ENCODE data around the gene NKD1.

The NKD1 gene

GRCh38 chr16:50640391-50640790 is 92.2 kb downstream of the NKD1 start:
- TF ChIP-seq CTCF (IDR thresholded peaks at IDR 0.05; ENCODE audit: insufficient read depth, low read length, missing control alignments), result no peak
- POLR2A ChIA-PET, result no interaction called here
- CTCF ChIA-PET, result no interaction called here
- H3K4me3 ChIP-seq (ENCODE audit: low read depth, low read length), result no peak overlapping the region
- no peak for DNase-seq (ENCODE audit: low read depth, low spot score)

GRCh38 chr16:50640919-50641817 is 93.0 kb downstream of the NKD1 start:
- ChIA-PET POLR2A (no interaction called here), CTCF (no interaction called here)
- DNase-seq (ENCODE audit: low read depth, low spot score), result no peak
- H3K4me3 ChIP-seq (ENCODE audit: low read depth, low read length), result no peak overlapping the region
- no peak for TF ChIP-seq CTCF (IDR thresholded peaks at IDR 0.05; ENCODE audit: insufficient read depth, low read length, missing control alignments)

- TF ChIP-seq CTCF (IDR thresholded peaks at IDR 0.05; ENCODE audit: insufficient read depth, low read length, missing control alignments), result no peak
- no peak overlapping the region for H3K4me3 ChIP-seq (ENCODE audit: low read depth, low read length)
- CTCF ChIA-PET, result interaction anchor here (1.9 kb wide), 1 partner anchor 24 kb away, joined by 7 read pairs; no protein-coding TSS in a partner anchor
- no peak for DNase-seq (ENCODE audit: low read depth, low spot score)
- POLR2A ChIA-PET, result no interaction called here
Observed at GRCh38 chr16:50641818-50642187, 93.6 kb downstream of the NKD1 start.

GRCh38 chr16:50642349-50642748 is 94.2 kb downstream of the NKD1 start:
- ChIA-PET POLR2A (no interaction called here), CTCF (interaction anchor here (1.1 to 1.9 kb wide), 3 partner anchors 16 to 23 kb away, joined by 3 to 7 read pairs (median 3); no protein-coding TSS in a partner anchor)
- H3K4me3 ChIP-seq (ENCODE audit: low read depth, low read length), result no peak overlapping the region
- no peak for TF ChIP-seq CTCF (IDR thresholded peaks at IDR 0.05; ENCODE audit: insufficient read depth, low read length, missing control alignments)
- DNase-seq (ENCODE audit: low read depth, low spot score), result no peak

- ChIA-PET POLR2A (no interaction called here), CTCF (interaction anchor here (1.1 to 1.9 kb wide), 3 partner anchors 15 to 22 kb away, joined by 3 to 7 read pairs (median 3); no protein-coding TSS in a partner anchor)
- H3K4me3 ChIP-seq (ENCODE audit: low read depth, low read length), result no peak overlapping the region
- TF ChIP-seq CTCF (IDR thresholded peaks at IDR 0.05; ENCODE audit: insufficient read depth, low read length, missing control alignments), result no peak
- DNase-seq (ENCODE audit: low read depth, low spot score), result no peak
Observed at GRCh38 chr16:50643192-50643591, 95.0 kb downstream of the NKD1 start.

GRCh38 chr16:50644245-50644644 is 96.0 kb downstream of the NKD1 start:
- TF ChIP-seq CTCF (IDR thresholded peaks at IDR 0.05; ENCODE audit: insufficient read depth, low read length, missing control alignments), result no peak
- ChIA-PET CTCF (no interaction called here), POLR2A (no interaction called here)
- no peak for DNase-seq (ENCODE audit: low read depth, low spot score)
- no peak overlapping the region for H3K4me3 ChIP-seq (ENCODE audit: low read depth, low read length)
